Parathyroid adenoma (tissue), 2 donors: Measurements from ENCODE around the gene C15orf61.

Experiments
- H2AFZ ChIP-seq: fragments of 300-600 bp; sonication (generic); one replicate; pipeline ENCODE4 v1.7.0; 2017; ENCODE audit warnings: antibody characterized with exemption, mild to moderate bottlenecking
- H3K27ac ChIP-seq: fragments of 300-600 bp; sonication (generic); one replicate; pipeline ENCODE4 v1.7.0; 2017
- H3K27me3 ChIP-seq: fragments of 300-600 bp; sonication (generic); one replicate; pipeline ENCODE4 v1.7.0; 2017; ENCODE audit warnings: low read length; ENCODE audit not compliant: control insufficient read depth, insufficient read depth
- H3K36me3 ChIP-seq: fragments of 300-600 bp; sonication (generic); one replicate; pipeline ENCODE4 v1.7.0; 2017; ENCODE audit warnings: low read length; ENCODE audit not compliant: control insufficient read depth, insufficient read depth
- H3K4me1 ChIP-seq: fragments of 300-600 bp; sonication (generic); one replicate; pipeline ENCODE4 v1.7.0; 2017; ENCODE audit warnings: control low read depth
- H3K4me2 ChIP-seq: fragments of 300-600 bp; sonication (generic); one replicate; pipeline ENCODE4 v1.7.0; 2017; ENCODE audit warnings: low read length
- H3K4me3 ChIP-seq: fragments of 300-600 bp; sonication (generic); one replicate; pipeline ENCODE4 v1.7.0; 2017; ENCODE audit warnings: low read depth, low read length
- H3K79me2 ChIP-seq: fragments of 300-600 bp; sonication (generic); one replicate; pipeline ENCODE4 v1.7.0; 2017; ENCODE audit warnings: control low read depth
- H3K9ac ChIP-seq: fragments of 300-600 bp; sonication (generic); one replicate; pipeline ENCODE4 v1.7.0; 2017; ENCODE audit warnings: mild to moderate bottlenecking
- H3K9me3 ChIP-seq: fragments of 300-600 bp; sonication (generic); one replicate; pipeline ENCODE4 v1.7.0; 2017; ENCODE audit warnings: low read length; ENCODE audit not compliant: control insufficient read depth
- TF ChIP-seq, protein P1 (sequence below): fragments of 300-600 bp; sonication (generic); IDR thresholded peaks from one replicate; pipeline ENCODE4 v1.7.0; 2017; ENCODE audit warnings: antibody characterized with exemption, mild to moderate bottlenecking
- donor health status: primary hyperparathyroidism.

Gene C15orf61

DNA sequence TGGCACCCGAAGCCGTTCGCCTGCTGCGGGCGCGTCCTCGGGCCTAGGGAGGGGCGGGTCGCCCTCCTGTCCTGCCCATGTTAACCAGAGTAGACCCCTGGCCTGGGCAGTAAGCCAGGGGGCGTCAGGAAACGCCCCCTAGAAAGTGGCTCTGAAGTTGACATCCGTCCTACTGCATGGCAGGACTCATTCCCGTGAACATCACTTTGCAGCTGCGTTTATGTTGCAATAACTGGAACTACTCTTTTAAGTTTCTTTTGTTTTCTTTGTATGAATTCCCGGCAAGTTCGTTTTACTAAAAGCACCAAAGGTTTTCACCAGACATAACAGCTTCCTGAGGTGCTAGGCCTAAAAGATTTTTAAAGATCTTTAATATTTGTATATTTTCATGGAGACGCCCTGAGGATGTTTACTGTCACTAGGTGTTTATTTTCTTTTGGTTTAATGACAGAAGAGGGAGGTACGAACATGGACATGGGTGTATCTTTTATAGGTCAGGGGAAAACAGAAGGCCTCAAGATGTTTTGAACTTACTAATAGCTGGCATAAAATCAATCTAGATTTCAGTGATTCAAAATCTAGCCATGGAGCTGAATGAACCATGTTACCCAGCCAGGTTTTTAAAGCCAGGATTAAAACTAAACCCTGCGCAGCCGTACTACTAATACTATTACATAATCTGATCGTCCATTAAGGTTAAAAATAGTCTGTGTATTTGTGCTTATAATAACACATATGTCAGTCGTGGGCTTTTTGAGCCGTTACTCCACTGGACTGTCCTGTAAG, 1.0 kb downstream of the C15orf61 start:
- Histone ChIP-seq H2AFZ (peak overlapping the region; percentile 87), H3K9me3 (no peaks in the 10 kb centered on the region), H3K27me3 (no peaks in the 10 kb centered on the region), H3K36me3 (no peaks in the 10 kb centered on the region), H3K4me2 (peak overlapping the region; percentile 83), H3K27ac (peak overlapping the region; percentile 94), H3K79me2 (peaks cover 2% of the 10 kb centered on the region), H3K4me1 (no peaks in the 10 kb centered on the region), H3K9ac (peak overlapping the region; percentile 84), H3K4me3 (peak overlapping the region; percentile 88)
- TF ChIP-seq, protein P1, sequence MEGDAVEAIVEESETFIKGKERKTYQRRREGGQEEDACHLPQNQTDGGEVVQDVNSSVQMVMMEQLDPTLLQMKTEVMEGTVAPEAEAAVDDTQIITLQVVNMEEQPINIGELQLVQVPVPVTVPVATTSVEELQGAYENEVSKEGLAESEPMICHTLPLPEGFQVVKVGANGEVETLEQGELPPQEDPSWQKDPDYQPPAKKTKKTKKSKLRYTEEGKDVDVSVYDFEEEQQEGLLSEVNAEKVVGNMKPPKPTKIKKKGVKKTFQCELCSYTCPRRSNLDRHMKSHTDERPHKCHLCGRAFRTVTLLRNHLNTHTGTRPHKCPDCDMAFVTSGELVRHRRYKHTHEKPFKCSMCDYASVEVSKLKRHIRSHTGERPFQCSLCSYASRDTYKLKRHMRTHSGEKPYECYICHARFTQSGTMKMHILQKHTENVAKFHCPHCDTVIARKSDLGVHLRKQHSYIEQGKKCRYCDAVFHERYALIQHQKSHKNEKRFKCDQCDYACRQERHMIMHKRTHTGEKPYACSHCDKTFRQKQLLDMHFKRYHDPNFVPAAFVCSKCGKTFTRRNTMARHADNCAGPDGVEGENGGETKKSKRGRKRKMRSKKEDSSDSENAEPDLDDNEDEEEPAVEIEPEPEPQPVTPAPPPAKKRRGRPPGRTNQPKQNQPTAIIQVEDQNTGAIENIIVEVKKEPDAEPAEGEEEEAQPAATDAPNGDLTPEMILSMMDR, result no peak

- Histone ChIP-seq H3K79me2 (peaks cover 2% of the 10 kb centered on the region), H3K36me3 (no peaks in the 10 kb centered on the region)
These were observed 2.4 kb downstream of the C15orf61 start for GRCh38 chr15:67523330-67523729.

GRCh38 chr15:67524235-67524634, 3.3 kb downstream of the C15orf61 start:
- H3K27me3 ChIP-seq, result no peaks in the 10 kb centered on the region
- H3K4me3 ChIP-seq, result no peak overlapping the region
- H3K27ac ChIP-seq, result no peak overlapping the region
- H3K9ac ChIP-seq, result no peak overlapping the region
- H3K4me1 ChIP-seq, result peaks cover 4% of the 10 kb centered on the region
- H2AFZ ChIP-seq, result no peak overlapping the region
- TF ChIP-seq, protein P1, result no peak
- peak overlapping the region; percentile 20 for H3K4me2 ChIP-seq
- H3K36me3 ChIP-seq, result no peaks in the 10 kb centered on the region
- peaks cover 2% of the 10 kb centered on the region for H3K79me2 ChIP-seq
- no peaks in the 10 kb centered on the region for H3K9me3 ChIP-seq

More at GRCh38 chr15:67523330-67523729, 2.4 kb downstream of the C15orf61 start:
- no peaks in the 10 kb centered on the region for H3K27me3 ChIP-seq
- TF ChIP-seq, protein P1, result no peak
- no peak overlapping the region for H3K4me3 ChIP-seq
- H3K9ac ChIP-seq, result no peak overlapping the region
- no peak overlapping the region for H3K27ac ChIP-seq
- no peak overlapping the region for H2AFZ ChIP-seq
- peaks cover 2% of the 10 kb centered on the region for H3K4me1 ChIP-seq
- H3K9me3 ChIP-seq, result no peaks in the 10 kb centered on the region
- peak overlapping the region; percentile 83 for H3K4me2 ChIP-seq

DNA sequence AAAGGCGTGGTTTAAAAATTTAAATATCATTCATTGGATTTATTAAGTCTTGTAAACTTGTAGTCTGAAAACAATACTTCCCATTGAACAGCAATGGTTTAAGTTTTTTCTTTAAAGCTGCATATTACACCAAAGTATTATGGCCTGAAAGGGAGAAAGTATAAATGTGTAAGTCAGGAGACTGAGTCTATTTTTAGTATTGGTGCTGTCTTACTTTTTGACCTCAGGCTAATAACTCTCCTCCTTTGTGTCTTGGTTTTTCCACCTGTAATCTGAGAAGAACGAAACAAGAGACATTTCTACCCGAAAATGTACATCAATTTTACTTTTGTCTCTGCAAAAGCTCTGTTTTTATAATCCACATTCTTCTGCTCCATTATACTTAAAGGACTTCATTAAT, 7.6 kb downstream of the C15orf61 start:
- H3K27me3 ChIP-seq, result no peaks in the 10 kb centered on the region
- H3K4me2 ChIP-seq, result no peak overlapping the region
- no peak overlapping the region for H2AFZ ChIP-seq
- peaks cover 4% of the 10 kb centered on the region for H3K4me1 ChIP-seq
- no peak overlapping the region for H3K9ac ChIP-seq
- TF ChIP-seq, protein P1, result no peak
- H3K4me3 ChIP-seq, result no peak overlapping the region
- H3K27ac ChIP-seq, result no peak overlapping the region
- no peaks in the 10 kb centered on the region for H3K36me3 ChIP-seq
- no peaks in the 10 kb centered on the region for H3K79me2 ChIP-seq
- H3K9me3 ChIP-seq, result no peaks in the 10 kb centered on the region
